GM23248 (cell line): ENCODE data around the gene RGS19.

Experiments
- EZH2 ChIP-seq: fragments of 200-600 bp; sonication (generic); IDR thresholded peaks from 2 replicates; pipeline ENCODE4 v1.6.1; 2018; ENCODE audit warnings: antibody characterized with exemption, mild to moderate bottlenecking; ENCODE audit not compliant: insufficient read depth, poor library complexity, severe bottlenecking
- EZH2phosphoT487 ChIP-seq: fragments of 200-600 bp; sonication (generic); IDR thresholded peaks from 2 replicates; pipeline ENCODE4 v1.6.1; 2018; ENCODE audit warnings: antibody characterized with exemption, moderate library complexity, mild to moderate bottlenecking, low read depth; ENCODE audit not compliant: insufficient read depth

- TF ChIP-seq EZH2phosphoT487 (no peak), EZH2 (no peak)
These were observed 3.8 kb downstream of the RGS19 start for GRCh38 chr20:64075556-64075955.
